ENCODE data around the gene BIRC3. TPM values are rescaled to one million over a fixed set of nuclear protein-coding genes. Genes with fewer than 3 reads are reported as not detected.

The BIRC3 gene
- total and polyA plus RNA-seq, 2 of the 4 experiments (the other 2 are of a cell fraction): 2.2 to 5.0 TPM

- ChIA-PET CTCF (interaction anchor here (0.6 kb wide), 1 partner anchor 39 kb away, joined by 3 read pairs; no protein-coding TSS in a partner anchor), POLR2A (ENCODE audit: unreplicated experiment) (no interaction called here)
- no CpG with 5 or more reads among the region's 3 CpGs for WGBS, 2 experiments (ENCODE audit: extremely low coverage in 2 of 2, insufficient read length in 1 of 2)
- Histone ChIP-seq H3K27me3 (ENCODE audit: control insufficient read depth, insufficient read depth, low read length) (no peaks in the 10 kb centered on the region), H3K56ac (ENCODE audit: extremely low read depth, insufficient read depth, low read length) (no peak overlapping the region), H3K4me1 (ENCODE audit: control insufficient read depth, insufficient read depth, low read length) (peaks cover 4% of the 10 kb centered on the region), H3K4me3 (ENCODE audit: insufficient read depth, low read depth, low read length) (no peak overlapping the region), H4K5ac (ENCODE audit: low read depth, low read length) (no peak overlapping the region), H3K4me2 (ENCODE audit: low read depth, low read length) (no peak overlapping the region), H3K9me1 (ENCODE audit: insufficient read depth, low read length) (no peaks in the 10 kb centered on the region; the same call in none of the 2 replicates), H3K23ac (ENCODE audit: low read depth, low read length) (no peak overlapping the region), H2BK20ac (ENCODE audit: low read depth, low read length) (peak overlapping the region; percentile 90; the same call in 1 of the 2 replicates), H3K18ac (ENCODE audit: low read depth, low read length) (no peak overlapping the region), H3K9ac (ENCODE audit: low read depth, low read length) (no peak overlapping the region), H4K20me1 (ENCODE audit: insufficient read depth, low read length) (no peaks in the 10 kb centered on the region), H3K4ac (ENCODE audit: low read depth, low read length) (peak overlapping the region; percentile 41; the same call in 1 of the 2 replicates), H2BK120ac (ENCODE audit: low read depth, low read length) (peak overlapping the region; percentile 20), H2BK15ac (ENCODE audit: low read depth, low read length) (peak overlapping the region; percentile 66; the same call in 2 of the 3 replicates), H2BK5ac (ENCODE audit: low read depth, low read length, poor library complexity, severe bottlenecking) (no peak overlapping the region), H3K27ac (ENCODE audit: insufficient read depth, low read length) (no peak overlapping the region), H2AFZ (replicated peaks; ENCODE audit: low read length, poor library complexity) (no peak overlapping the region), H2AK9ac (replicated peaks; ENCODE audit: low read depth, low read length, poor library complexity) (no peak overlapping the region), H3K36me3 (ENCODE audit: control insufficient read depth, insufficient read depth, low read length) (no peaks in the 10 kb centered on the region), H4K8ac (ENCODE audit: low read depth in 2 of 2, low read length in 2 of 2) (no peak overlapping the region; a peak in 1 of 4 replicates), H4K91ac (ENCODE audit: insufficient read depth, low read depth, low read length) (no peak overlapping the region), H3K79me1 (ENCODE audit: low read depth in 1 of 2, low read length in 2 of 2) (peaks cover 0 to 7% of the 10 kb centered on the region in 2 experiments; a peak in 1 of 4 replicates), H3K14ac (replicated peaks; ENCODE audit: low read depth, low read length) (no peak overlapping the region), H2AK5ac (ENCODE audit: low read depth, low read length) (no peak overlapping the region), H3K9me3 (ENCODE audit: control insufficient read depth, insufficient read depth, low read length) (no peaks in the 10 kb centered on the region)
- DNase-seq (no peak), ATAC-seq (ENCODE audit: low read depth) (no peak)
- TF ChIP-seq RAD21 (IDR thresholded peaks at IDR 0.05; ENCODE audit: low read length) (no peak), MAFK (IDR thresholded peaks at IDR 0.05; ENCODE audit: low read depth, low read length) (no peak), ELK1 (IDR thresholded peaks at IDR 0.05; ENCODE audit: borderline replicate concordance, low read depth, low read length) (no peak)
- intact Hi-C loops (cut with micrococcal nuclease): no loop called here
- in situ Hi-C loops (cut with MboI; ENCODE audit: low sequenced_read_pairs): no loop called here
- dilution Hi-C loops (cut with HindIII; ENCODE audit: low sequenced_read_pairs, unreplicated experiment): no loop called here
- BruUV-seq (replicated peaks): no TSS peak
These were observed 7.8 kb downstream of the BIRC3 start for GRCh38 chr11:102325088-102325487.

All from IMR-90 (cell line).